Erythroblast (primary cell): ENCODE measurements around the gene VIPR2.

Source experiments
- GATA1 ChIP-seq: IDR thresholded peaks from 2 replicates; pipeline ENCODE4 v1.6.1; 2011; ENCODE audit warnings: low read depth, mild to moderate bottlenecking, control low read depth, low read length, moderate library complexity
- POLR2A ChIP-seq: IDR thresholded peaks from 2 replicates; pipeline ENCODE4 v1.6.1; 2011; ENCODE audit warnings: mild to moderate bottlenecking, low read length

- TF ChIP-seq POLR2A (no peak), GATA1 (no peak)
Observed at GRCh38 chr7:159113056-159113455, 31.6 kb downstream of the VIPR2 start.
